ENCODE data around the gene KCNQ2.

KCNQ2 gene

DNA sequence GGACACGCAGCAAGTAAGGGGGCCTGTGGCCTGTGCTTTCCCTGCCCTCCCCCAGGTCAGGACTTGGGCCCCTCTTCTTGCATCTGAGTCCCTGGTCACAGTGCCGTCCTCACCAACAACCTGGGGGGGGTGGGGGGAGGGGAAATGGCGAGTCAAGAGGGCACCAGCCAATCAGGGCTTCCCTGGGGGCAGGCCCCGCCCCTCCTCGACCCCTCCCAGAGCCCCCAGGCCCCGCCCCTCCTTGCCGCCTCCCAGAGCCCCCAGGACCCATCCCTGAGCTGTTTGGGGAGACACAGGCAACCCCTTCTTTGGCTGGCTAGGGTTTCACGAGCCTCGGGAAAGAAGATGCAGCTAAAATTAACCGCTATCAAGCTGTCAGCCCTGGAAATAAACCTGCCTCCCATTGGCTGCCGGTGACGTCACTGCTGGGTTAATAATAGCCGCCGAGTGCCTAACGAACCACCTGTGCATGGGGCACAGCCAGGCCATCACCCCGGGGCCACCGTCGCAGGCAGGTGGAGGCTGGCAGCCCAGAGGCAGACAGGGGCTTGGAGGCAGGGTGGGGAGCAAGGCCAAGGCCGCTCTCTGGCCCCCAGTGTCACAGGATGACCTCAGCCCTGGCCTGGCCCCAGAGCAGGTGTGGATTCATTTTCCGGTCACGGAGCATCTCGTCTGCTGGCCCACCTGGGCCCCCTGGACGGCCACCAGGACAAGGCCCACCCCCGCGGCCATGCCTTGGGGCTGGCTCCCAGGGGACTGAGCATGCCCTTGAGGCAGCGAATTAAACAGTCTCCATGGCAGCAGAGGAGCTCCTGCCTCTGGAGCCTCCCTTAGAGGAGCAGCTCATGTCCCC lies 29.6 kb upstream of the KCNQ2 start:
- DNase-seq = peak; percentile 81 to 91

- no peak for DNase-seq
Measured at GRCh38 chr20:63500902-63501817, 28.7 kb upstream of the KCNQ2 start.

- no peak for DNase-seq
Measured at GRCh38 chr20:63500151-63500901, 27.9 kb upstream of the KCNQ2 start.

DNA sequence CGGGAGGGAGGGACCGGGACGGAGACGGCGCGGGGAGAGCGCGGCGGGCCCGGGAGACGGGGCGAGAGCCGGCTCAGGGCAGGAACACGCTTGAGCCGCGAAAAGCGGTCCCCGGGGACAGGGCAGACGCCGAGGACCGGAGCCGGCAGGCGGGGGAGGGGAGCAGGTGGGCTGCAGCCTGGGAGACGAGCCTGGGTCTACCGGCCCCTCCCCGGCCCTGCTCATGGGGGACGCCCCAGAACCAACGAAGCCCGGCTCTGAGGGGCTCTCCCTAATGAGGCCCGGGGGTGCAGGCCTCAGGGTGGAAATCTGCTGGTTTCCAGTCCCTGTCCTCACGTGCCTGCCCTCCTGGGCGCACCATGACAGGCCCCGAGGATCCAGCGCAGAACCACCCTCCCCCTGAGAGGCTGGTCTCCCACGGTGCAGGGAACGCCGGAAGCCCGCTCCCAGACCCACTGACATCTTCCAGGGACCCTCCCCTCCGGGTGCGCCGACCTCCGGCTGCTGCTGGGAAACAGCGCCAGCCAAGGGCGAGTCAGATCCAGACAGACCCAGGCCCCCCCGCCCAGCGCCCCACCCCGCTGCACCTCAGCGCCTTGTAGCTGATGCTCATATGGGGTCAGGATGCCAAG lies 27.0 kb upstream of the KCNQ2 start:
- DNase-seq = no peak

DNA sequence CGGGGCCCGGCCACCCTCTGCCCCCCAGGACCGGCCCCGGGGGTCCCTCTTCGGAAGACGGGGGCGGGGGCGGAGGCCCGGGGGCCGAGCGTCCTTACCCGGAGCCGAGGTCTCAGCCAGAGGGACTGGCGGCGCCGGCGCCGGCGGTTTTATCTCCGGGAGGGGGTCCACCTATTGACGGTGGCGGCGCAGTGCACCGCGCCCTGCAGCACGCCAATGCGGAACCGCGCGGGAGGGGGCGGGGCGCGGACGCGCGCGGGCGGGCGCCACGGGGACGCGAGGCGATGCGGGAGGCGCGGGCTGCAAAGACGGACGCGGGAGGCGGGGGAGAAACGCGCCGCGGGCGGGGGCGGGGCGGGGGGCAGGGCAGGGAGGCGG lies 26.5 kb upstream of the KCNQ2 start, which contains the start of gene EEF1A2:
TSS of gene EEF1A2 (minus strand) at position 124 of the 378 bp plus-strand sequence. CDS start 1,320 bp downstream, outside the sequence.
- DNase-seq = peak in 1 of 2 experiments; percentile 26

- no peak for DNase-seq
Measured at GRCh38 chr20:63497946-63498935, 25.8 kb upstream of the KCNQ2 start.

DNA sequence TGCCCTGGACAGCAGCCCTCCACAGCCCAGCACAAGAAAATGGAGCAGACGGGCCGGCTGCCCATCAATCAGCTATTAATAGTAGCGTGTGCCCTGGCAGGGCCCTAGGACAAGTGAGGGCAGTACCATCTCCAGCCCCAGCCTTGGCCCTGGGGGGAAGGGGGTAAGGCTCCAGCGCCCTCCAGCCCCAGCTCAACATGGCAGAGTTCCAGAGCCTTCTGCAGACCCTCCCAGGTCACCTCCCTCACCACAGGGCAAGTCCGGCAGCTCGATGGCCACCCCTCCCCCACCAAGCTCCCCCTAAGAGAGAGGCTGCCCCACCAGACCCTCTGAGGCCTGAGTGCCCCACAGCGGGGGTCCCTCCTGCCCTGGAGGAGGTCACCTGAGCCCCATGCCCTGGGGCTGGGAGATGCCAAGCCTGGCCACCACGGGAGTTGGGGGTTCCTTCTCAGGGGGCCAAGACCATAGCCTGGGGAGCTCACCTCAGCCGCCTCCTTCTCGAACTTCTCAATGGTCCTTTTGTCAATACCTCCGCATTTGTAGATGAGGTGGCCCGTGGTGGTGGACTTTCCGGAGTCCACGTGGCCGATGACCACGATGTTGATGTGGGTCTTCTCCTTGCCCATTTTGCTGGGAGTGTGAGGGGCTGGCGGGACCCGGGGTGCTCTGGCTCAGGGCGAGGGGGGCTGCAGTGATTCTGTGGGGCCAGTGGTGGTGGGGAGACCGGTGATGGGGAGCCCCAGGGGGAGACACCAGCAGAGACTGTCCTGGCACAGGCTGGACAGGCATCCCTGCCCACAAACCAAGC lies 24.9 kb upstream of the KCNQ2 start:
- no peak for DNase-seq

DNA sequence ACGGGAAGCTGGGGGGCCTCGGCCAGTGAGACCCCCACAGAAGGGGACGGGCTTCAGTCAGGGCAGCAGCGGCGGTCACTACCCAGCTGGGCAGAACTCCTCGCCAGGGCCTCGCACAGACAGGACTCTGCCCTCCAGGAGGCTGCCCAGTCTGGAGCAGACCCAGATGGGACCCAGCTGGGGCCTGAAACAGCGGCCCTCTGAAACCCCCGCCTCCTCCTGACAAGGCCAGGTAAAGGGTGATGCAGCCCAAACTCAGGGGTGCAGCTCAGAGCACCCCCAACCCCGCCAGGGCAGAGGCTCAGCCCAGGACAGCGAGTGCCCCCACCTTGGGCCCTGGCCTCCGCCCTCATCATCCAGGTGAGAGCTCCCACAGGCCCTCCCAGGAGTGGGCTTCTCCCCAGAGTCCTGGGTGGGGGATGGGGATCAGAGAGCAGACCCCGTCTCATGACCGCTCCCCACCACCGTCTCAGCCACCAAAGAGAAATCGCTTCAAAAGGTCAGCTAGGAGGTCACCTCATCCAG lies 24.2 kb upstream of the KCNQ2 start:
- no peak for DNase-seq

GRCh38 chr20:63495741-63496595 lies 23.5 kb upstream of the KCNQ2 start:
- DNase-seq = peak in 1 of 2 experiments; percentile 36

- DNase-seq = no peak
Measured at GRCh38 chr20:63495167-63495720, 22.8 kb upstream of the KCNQ2 start.

- no peak for DNase-seq
Measured at GRCh38 chr20:63494420-63495166, 22.1 kb upstream of the KCNQ2 start.

DNA sequence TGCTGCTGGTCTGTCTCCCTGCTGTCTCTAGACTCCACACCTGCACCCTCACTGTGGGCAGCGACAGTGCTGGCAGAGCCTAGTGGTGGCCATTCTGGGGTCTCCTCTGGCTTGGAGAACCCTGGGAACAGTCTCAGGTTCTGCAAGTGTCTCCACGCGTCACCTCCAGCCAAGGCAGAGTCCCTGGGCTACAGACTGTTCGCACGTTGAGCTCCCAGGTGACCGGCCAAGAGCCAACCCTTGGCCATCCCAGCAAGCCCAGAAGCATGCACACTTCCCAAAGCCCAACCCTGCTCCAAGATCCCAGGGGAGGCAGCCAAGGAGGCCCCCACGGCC lies 21.6 kb upstream of the KCNQ2 start:
- no peak for DNase-seq

DNA sequence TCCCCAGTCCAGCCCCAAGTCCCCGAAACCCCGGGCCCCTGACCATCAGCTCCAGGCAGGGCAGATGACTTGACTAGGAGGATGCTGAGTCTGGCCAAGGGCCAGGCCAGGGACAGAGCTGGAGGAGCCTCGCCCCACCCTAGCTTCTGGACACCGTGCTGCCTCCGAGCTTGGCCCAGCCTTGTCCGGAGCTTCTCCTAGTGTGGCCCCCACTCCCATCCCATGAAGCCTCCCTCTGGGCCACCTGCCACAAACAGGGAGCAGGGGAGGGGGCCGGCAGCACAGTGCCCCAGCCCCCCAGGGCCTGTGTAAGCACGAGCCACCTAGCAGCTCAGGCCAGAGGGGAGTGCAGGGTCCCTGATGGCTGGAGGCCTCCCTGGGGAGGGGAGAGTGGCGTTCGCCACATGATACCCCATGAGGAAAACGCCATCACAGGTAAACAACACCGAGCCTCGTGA lies 21.1 kb upstream of the KCNQ2 start:
- no peak for DNase-seq

GRCh38 chr20:63492982-63493381 lies 20.5 kb upstream of the KCNQ2 start:
- DNase-seq = no peak

DNA sequence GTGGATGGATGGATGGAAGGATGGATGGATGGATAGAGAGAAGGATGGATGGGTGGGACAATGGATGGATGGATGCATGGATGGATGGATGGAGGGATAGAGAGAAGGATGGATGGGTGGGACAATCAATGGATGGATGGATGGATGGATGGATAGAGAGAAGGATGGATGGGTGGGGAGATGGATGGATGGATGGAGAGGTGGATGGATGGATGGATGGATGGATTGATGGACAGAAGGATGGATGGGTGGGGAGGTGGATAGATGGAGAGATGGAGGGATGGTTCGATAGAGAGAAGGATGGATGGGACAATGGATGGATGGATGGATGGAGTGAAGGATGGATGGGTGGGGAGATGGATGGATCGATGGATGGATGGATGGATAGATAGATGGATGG lies 20.1 kb upstream of the KCNQ2 start:
- DNase-seq = no peak

DNA sequence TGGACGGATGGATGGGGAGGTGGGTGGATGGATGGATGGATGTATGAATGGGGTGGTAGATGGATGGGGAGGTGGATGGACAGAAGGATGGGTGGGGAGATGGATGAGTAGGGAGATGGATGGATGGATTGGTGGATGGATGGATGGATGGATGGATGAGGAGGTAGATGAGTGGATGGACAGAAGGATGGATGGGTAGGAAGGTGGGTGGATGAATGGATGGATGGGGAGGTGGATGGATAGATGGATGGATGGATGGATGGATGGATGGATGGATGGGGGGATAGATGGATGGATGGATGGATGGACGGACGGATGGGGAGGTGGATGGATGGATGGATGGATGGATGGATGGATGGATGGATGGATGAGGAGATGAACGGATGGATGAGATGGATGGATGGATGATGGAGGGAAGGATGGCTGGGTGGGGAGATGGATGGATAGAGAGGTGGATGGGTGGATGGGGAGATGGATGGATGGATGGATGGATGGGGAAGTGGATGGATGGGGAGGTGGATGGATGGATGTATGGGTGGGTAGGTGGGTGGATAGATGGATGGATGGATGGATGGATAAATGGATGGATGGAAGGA lies 19.3 kb upstream of the KCNQ2 start:
- DNase-seq = no peak

- DNase-seq = no peak
Measured at GRCh38 chr20:63491078-63491477, 18.6 kb upstream of the KCNQ2 start.

- no peak for DNase-seq
Measured at GRCh38 chr20:63490416-63490815, 18.0 kb upstream of the KCNQ2 start.
